Keratinocyte (primary cell): Measurements from ENCODE around the gene MAU2. TPM values are rescaled to one million over a fixed set of nuclear protein-coding genes. Genes with fewer than 3 reads are reported as not detected.

ENCODE experiments used
- DNase-seq: peaks from one replicate; pipeline ENCODE4 v3.0.0-alpha.2; 2011; ENCODE audit warnings: low read depth, missing footprints, low spot score
- FAIRE-seq: peaks from 2 replicates; lab custom pipeline; 2011; peaks lifted over from hg19 to GRCh38; lab: Jason Lieb, UNC
- H2AFZ ChIP-seq: 2 replicates; pipeline ENCODE4 v1.6.0; 2012; ENCODE audit warnings: low read length, control low read depth, inconsistent platforms; ENCODE audit not compliant: control insufficient read depth
- H3K27ac ChIP-seq: 2 replicates; pipeline ENCODE4 v1.5.1; 2011; ENCODE audit warnings: low read length; ENCODE audit not compliant: control insufficient read depth, insufficient read depth
- H3K27me3 ChIP-seq: 3 replicates; pipeline ENCODE4 v1.6.0; 2011; ENCODE audit warnings: low read length; ENCODE audit not compliant: control insufficient read depth, insufficient read depth; ENCODE audit errors: extremely low read depth
- H3K36me3 ChIP-seq, 2 experiments: 2 replicates in 1 of 2; 3 replicates in 1 of 2; pipeline ENCODE4 v1.5.1; 2011; ENCODE audit warnings: low read length in 2 of 2, mild to moderate bottlenecking in 1 of 2; ENCODE audit not compliant: control insufficient read depth in 2 of 2, insufficient read depth in 2 of 2; ENCODE audit errors: extremely low read depth in 1 of 2
- H3K4me1 ChIP-seq: 3 replicates; pipeline ENCODE4 v1.5.1; 2011; ENCODE audit warnings: low read length; ENCODE audit not compliant: control insufficient read depth, insufficient read depth; ENCODE audit errors: extremely low read depth
- H3K4me2 ChIP-seq: 3 replicates; pipeline ENCODE4 v1.6.0; 2011; ENCODE audit warnings: low read depth, low read length; ENCODE audit not compliant: control insufficient read depth, insufficient read depth; ENCODE audit errors: extremely low read depth
- H3K4me3 ChIP-seq, 3 experiments: fragments of 200-600 bp in 1 of 3; sonication (generic) in 1 of 3; 2 replicates in 2 of 3; 3 replicates in 1 of 3; pipeline ENCODE4 v1.5.1; 2011 to 2016; ENCODE audit warnings: low read length in 3 of 3, mild to moderate bottlenecking in 3 of 3, control low read depth in 2 of 3, inconsistent platforms in 1 of 3, low read depth in 1 of 3, mixed read lengths in 1 of 3, mixed run types in 1 of 3, moderate library complexity in 1 of 3; ENCODE audit not compliant: control insufficient read depth in 2 of 3, insufficient read depth in 2 of 3; ENCODE audit errors: extremely low read depth in 1 of 3
- H3K79me2 ChIP-seq: 2 replicates; pipeline ENCODE4 v1.6.0; 2012; ENCODE audit warnings: low read length; ENCODE audit not compliant: control insufficient read depth, insufficient read depth
- H3K9ac ChIP-seq: 3 replicates; pipeline ENCODE4 v1.6.0; 2011; ENCODE audit warnings: low read length; ENCODE audit not compliant: control insufficient read depth, insufficient read depth; ENCODE audit errors: extremely low read depth
- H3K9me1 ChIP-seq: 3 replicates; pipeline ENCODE4 v1.6.0; 2011; ENCODE audit warnings: low read length; ENCODE audit not compliant: control insufficient read depth, insufficient read depth; ENCODE audit errors: extremely low read depth
- H3K9me3 ChIP-seq: 2 replicates; pipeline ENCODE4 v1.5.1; 2012; ENCODE audit warnings: low read depth, low read length; ENCODE audit not compliant: control insufficient read depth
- H4K20me1 ChIP-seq: 3 replicates; pipeline ENCODE4 v1.6.0; 2011; ENCODE audit warnings: low read length; ENCODE audit not compliant: control insufficient read depth, insufficient read depth; ENCODE audit errors: extremely low read depth
- EZH2 ChIP-seq: IDR thresholded peaks from one replicate; pipeline ENCODE4 v1.6.1; 2012; ENCODE audit warnings: inconsistent platforms, mild to moderate bottlenecking, low read length, moderate library complexity
- dilution Hi-C: fragments of 300-500 bp; cut with MboI; formaldehyde crosslinking; loops from one replicate; pipeline ENCODE4 v1.7.0; 2020; ENCODE audit warnings: low sequenced_read_pairs; ENCODE audit not compliant: extremely low pct_ligation_motif_present
- polyA plus RNA-seq, 5 experiments: library from polyadenylated mRNA; depleted of rRNA in 3 of 5; stranded (reverse) in 3 of 5; stranded (forward) in 1 of 5; unstranded in 1 of 5; fragments of >200 nt; gene quantifications; 1 replicate in 1 of 5; 2 replicates in 3 of 5; 3 replicates in 1 of 5; pipeline versions ENCODE4 v1.2.1 to v1.2.3, GENCODE V29; 2011 to 2012; ENCODE audit warnings: missing spikeins in 2 of 5, low read depth in 1 of 5, low replicate concordance in 1 of 5
- TF ChIP-seq, protein P1 (sequence below), 3 experiments: IDR thresholded peaks in 1 of 3; conservative IDR thresholded peaks in 1 of 3; optimal IDR thresholded peaks in 1 of 3; 2 replicates in 2 of 3; 3 replicates in 1 of 3; pipeline versions ENCODE3 to v1.5.1; 2011; ENCODE audit warnings: low read length in 3 of 3, mild to moderate bottlenecking in 3 of 3, moderate library complexity in 2 of 3, control low read depth in 1 of 3, inconsistent platforms in 1 of 3; ENCODE audit not compliant: insufficient read depth in 2 of 3; ENCODE audit errors: extremely low read depth in 1 of 3

Gene MAU2
- polyA plus RNA-seq, 1 donor (not counting 4 experiments of a cell fraction or from before 2014, with no cell fraction given): 10.3 TPM

DNA sequence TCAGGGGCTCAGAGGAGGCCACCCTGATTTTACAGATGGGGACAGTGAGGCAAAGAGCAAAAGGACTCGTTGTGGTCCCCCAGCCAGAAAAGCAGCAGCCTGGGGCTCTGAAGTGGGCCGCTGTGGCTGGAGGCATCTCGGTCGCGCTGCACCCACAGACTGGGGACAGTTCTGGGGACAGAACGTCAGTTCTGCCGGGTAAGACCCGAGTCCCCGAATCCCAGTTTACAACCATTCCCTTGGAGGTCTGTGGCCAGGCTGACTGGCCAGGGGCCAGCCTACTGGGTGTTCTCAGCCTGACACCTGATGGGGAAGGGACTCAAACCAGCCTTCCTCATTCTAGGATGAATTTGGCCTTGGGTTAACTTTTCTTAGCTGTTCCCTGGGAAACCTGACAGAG is 14.4 kb upstream of the MAU2 start:
- no peaks in the 10 kb centered on the region for H3K9me1 ChIP-seq
- no peak for FAIRE-seq
- no peak for TF ChIP-seq EZH2
- TF ChIP-seq, protein P1, sequence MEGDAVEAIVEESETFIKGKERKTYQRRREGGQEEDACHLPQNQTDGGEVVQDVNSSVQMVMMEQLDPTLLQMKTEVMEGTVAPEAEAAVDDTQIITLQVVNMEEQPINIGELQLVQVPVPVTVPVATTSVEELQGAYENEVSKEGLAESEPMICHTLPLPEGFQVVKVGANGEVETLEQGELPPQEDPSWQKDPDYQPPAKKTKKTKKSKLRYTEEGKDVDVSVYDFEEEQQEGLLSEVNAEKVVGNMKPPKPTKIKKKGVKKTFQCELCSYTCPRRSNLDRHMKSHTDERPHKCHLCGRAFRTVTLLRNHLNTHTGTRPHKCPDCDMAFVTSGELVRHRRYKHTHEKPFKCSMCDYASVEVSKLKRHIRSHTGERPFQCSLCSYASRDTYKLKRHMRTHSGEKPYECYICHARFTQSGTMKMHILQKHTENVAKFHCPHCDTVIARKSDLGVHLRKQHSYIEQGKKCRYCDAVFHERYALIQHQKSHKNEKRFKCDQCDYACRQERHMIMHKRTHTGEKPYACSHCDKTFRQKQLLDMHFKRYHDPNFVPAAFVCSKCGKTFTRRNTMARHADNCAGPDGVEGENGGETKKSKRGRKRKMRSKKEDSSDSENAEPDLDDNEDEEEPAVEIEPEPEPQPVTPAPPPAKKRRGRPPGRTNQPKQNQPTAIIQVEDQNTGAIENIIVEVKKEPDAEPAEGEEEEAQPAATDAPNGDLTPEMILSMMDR (optimal IDR thresholded peaks at IDR 0.05 in 1 of 3, IDR thresholded peaks at IDR 0.05 in 1 of 3, conservative IDR thresholded peaks at IDR 0.05 in 1 of 3; ENCODE audit: extremely low read depth in 1 of 3, insufficient read depth in 2 of 3, low read length in 3 of 3): no peak
- H3K27ac ChIP-seq: no peak overlapping the region
- H3K36me3 ChIP-seq: peaks cover 39 to 54% of the 10 kb centered on the region in 2 experiments
- H3K4me1 ChIP-seq: no peaks in the 10 kb centered on the region
- H3K27me3 ChIP-seq: no peaks in the 10 kb centered on the region
- no peaks in the 10 kb centered on the region for H3K9me3 ChIP-seq
- no peak overlapping the region for H3K9ac ChIP-seq
- dilution Hi-C loops: no loop called here
- no peak overlapping the region for H3K4me3 ChIP-seq
- H3K4me2 ChIP-seq: no peak overlapping the region
- no peaks in the 10 kb centered on the region for H4K20me1 ChIP-seq
- DNase-seq: no peak
- H2AFZ ChIP-seq: no peak overlapping the region
- no peaks in the 10 kb centered on the region for H3K79me2 ChIP-seq

DNA sequence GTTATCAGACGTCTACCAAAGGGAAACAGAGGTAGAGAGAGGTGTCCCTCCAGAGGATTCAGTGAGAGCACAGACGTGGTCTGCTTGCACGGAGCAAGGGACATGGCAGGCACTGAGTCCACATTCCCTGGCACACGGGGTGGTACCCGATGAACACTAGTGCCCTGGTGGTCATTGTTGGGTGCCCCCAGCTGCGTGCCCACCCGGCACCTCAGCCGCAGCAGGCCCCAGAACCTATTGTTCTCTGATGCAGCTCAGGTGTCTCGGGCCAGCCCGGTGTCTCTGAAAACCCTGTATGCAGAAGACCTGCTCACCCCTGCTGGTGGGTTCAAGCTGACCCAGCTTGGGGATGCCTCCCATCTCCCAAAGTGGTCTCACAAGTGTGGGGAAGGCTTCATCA is 12.3 kb upstream of the MAU2 start:
- Histone ChIP-seq H3K4me2 (no peak overlapping the region), H3K4me3 (no peak overlapping the region), H3K79me2 (peaks cover 2% of the 10 kb centered on the region), H3K36me3 (peaks cover 30 to 40% of the 10 kb centered on the region in 2 experiments), H3K9ac (no peak overlapping the region), H3K9me3 (no peaks in the 10 kb centered on the region), H4K20me1 (no peaks in the 10 kb centered on the region), H3K4me1 (no peaks in the 10 kb centered on the region), H2AFZ (no peak overlapping the region), H3K27ac (no peak overlapping the region), H3K9me1 (no peaks in the 10 kb centered on the region), H3K27me3 (no peaks in the 10 kb centered on the region)
- FAIRE-seq (no peak), DNase-seq (no peak)
- no peak for TF ChIP-seq EZH2
- TF ChIP-seq, protein P1 (optimal IDR thresholded peaks at IDR 0.05 in 1 of 3, IDR thresholded peaks at IDR 0.05 in 1 of 3, conservative IDR thresholded peaks at IDR 0.05 in 1 of 3; ENCODE audit: extremely low read depth in 1 of 3, insufficient read depth in 2 of 3, low read length in 3 of 3): no peak
- dilution Hi-C loops: no loop called here
